T-helper 1 cell treated with Interleukin-12 subunit alpha and Interleukin-12 subunit beta and Interleukin-4 antibody, amounts not matched to agents 30 ng/mL and 1 ng/mL, for 36 hours (primary cell): ENCODE results near the gene CCDC127. TPM values are rescaled to one million over a fixed set of nuclear protein-coding genes. Genes with fewer than 3 reads are reported as not detected.

Source experiments
- intact Hi-C: fragments of 100-400 bp; cut with micrococcal nuclease; formaldehyde crosslinking; loops from one replicate; pipeline ENCODE4 v1.15.1; 2024
- total RNA-seq: library from RNA; stranded (reverse); gene quantifications from 2 replicates; pipeline ENCODE4 v1.2.3, GENCODE V29; 2022

The CCDC127 gene
- total RNA-seq, 1 donor from 2014 or later: 6.0 TPM

DNA sequence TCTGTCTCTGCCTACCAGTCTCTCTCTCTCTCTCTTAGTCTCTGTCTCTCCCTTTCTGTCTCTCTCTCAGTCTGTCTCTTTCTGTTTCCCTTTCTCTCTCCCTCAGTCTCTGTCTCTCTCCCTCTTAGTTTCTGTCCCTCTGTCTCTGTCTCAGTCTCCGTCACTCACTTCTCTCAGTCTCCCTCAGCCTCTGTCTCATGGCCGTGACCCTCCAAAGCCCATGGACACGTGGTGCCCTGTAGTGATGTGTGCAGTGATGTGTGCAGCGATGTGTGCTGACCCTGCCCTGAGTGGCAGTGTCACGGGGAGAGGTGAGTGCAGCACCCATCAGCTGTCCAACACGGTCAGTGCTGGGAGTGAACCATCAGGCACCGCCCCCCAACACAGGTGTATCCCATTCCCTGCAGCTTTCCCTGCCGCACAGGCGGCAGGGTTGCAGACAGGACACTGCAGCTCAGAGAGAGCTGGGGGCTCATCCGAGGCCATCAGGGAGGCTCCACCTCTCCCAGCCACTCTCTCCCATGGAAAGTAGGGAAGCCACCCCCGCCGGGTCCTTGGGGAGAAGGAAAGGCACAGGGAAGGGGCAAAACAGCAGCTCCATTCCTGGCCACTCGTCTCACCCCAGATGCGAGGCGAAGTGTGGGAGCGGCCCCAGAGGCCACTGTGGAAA lies 27.5 kb downstream of the CCDC127 start:
- intact Hi-C loops: no loop called here

DNA sequence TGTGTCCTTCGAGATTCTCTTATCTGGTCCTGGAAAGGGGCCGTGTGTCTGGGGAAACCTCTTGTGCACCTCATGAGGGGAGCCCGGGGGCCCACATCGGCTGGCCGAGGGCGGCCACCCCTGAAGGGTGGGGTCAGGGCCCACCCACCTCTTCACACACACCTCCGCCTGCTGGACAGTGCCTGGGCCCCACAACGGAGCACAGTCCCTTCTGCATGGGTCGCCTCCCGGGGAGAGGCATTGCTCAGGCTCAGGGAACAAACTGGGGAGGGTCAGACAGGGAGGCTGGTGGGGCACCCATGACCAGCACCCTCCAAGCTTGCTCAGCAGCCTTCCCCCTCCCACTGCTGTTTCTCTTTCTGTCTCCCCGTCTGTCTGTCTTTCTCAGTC lies 28.0 kb downstream of the CCDC127 start:
- intact Hi-C loops: no loop called here

DNA sequence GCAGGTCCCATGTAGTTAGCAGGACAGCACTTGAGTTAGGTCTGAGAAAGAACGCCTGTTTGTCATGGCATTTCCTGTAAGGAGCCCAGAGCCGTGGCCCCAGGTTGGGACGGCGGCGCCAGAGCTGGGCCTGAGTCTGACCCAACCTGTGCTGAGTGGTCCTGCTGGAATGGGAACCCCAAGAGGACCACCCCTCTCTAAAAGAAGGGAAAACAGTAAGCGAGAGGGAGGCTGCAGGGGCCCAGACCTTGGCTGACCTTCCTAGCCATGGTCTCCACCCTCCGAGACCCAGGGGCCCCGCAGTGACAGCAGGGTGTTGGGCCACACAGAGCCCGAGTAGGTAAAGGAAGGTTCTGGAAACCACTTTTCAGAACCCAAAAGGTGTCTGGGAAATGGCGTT lies 28.5 kb downstream of the CCDC127 start:
- intact Hi-C loops: no loop called here

DNA sequence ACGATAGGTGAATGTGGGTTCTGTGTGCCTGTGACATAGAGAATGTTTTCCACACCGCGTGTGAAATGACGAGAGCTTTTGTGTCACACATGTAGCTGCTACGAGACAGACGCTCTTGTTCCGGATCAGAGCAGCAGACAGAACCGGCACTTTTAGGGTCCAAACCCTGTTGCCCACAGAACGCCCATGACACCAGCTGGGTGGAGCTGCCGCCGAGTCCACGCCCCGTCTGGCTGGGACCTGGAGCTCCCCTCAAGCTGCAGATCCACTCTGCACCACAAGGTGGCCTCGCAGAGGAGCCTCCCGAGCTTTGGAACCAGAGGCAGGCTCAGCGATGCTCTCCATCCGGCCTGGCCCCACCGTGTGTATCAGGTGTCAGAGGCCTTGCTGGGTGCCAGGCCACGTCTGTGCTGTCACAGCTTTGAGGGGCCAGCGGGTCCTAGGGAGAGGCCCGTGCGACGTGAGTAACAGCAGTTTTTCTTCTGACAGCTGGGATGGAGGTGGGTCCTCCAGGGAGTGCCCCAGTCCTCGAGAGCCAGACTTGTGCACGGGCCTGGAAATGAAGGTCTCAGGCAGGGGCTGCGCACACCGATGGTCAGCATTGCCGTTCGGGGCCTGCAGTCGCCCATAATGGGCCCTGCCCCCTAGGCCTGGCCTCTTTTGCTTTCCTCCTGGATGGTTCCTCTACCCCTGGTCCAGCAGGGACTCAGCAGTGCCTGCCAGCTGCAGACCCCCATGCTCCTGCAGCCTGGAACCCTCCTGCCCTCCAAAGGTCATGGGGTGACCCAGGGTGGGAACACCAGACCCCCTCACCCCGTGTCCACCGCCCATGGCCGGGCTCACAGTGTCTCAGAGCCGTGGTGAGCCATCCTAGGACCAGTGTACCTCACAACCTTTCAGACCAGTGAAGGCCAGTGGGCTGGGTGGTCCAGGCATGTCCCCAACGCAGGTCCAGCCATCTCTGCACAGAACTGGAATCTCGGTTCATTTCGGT lies 29.2 kb downstream of the CCDC127 start:
- intact Hi-C loops: loop anchor here (1.0 kb wide), 5 partner anchors 30 to 424 kb away; partner anchors contain the start of genes CCDC127, CEP72, PDCD6 and SDHA

DNA sequence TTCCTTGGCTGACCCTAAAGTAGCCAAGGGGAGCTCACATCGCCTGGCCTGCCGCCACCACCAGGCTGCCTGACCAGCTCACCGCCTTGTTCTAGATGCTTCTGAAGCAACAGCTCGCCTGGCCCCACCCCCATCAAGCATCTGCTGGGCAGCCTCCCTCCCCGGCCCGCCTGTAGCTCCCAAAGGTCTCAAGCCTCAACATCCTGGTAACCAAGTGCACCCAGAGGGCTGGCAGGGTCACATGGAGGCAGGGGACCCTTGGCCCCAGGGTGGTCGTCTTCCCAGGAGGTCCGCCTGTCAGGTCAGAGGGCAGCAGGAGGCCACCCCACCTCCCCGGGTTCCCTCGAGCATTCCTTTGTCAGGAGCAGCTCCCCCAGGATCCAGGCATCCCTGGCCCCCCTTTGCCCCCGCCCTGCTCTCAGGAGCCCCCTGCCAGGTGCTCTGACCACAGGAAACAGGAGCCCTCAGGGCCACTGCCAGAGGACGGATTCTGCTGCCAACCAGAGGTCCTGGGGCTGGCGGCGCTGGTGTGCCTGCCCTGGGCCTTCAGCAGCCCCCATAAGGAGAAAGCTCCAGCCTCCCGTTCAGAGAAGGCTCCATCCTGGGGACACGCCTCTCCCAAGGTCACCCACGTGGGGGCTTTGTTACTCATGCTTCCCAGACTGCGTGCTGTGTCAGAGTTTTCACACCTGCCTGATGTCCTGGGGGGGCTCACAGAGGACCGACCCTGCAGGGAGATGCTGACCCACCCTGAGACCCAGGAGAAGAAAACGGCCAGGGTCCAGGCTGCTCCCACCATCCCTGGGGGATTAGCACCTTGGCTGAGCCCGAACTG lies 30.1 kb downstream of the CCDC127 start:
- intact Hi-C loops: loop anchor here (1.0 kb wide), 5 partner anchors 30 to 424 kb away; partner anchors contain the start of genes CCDC127, CEP72, PDCD6 and SDHA

DNA sequence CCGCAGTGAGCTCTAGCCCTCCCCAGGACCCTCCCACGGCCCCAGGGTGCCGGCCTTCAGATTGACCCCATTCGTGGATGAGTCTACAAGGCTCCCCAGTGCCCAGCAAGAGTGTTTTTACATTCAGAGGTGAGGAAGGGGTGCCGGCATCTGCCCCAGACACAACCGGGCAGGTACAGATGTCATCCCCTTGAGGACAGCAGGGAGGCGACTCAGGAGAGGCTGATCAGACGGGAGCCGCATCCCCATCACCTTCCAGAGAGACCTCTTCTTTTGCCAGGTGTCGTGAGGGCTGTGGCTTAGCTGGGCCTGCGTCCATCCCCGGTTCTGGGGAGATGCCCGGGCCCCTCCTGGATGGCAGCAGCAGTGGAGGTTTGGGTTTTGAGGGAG lies 30.9 kb downstream of the CCDC127 start:
- intact Hi-C loops: no loop called here

DNA sequence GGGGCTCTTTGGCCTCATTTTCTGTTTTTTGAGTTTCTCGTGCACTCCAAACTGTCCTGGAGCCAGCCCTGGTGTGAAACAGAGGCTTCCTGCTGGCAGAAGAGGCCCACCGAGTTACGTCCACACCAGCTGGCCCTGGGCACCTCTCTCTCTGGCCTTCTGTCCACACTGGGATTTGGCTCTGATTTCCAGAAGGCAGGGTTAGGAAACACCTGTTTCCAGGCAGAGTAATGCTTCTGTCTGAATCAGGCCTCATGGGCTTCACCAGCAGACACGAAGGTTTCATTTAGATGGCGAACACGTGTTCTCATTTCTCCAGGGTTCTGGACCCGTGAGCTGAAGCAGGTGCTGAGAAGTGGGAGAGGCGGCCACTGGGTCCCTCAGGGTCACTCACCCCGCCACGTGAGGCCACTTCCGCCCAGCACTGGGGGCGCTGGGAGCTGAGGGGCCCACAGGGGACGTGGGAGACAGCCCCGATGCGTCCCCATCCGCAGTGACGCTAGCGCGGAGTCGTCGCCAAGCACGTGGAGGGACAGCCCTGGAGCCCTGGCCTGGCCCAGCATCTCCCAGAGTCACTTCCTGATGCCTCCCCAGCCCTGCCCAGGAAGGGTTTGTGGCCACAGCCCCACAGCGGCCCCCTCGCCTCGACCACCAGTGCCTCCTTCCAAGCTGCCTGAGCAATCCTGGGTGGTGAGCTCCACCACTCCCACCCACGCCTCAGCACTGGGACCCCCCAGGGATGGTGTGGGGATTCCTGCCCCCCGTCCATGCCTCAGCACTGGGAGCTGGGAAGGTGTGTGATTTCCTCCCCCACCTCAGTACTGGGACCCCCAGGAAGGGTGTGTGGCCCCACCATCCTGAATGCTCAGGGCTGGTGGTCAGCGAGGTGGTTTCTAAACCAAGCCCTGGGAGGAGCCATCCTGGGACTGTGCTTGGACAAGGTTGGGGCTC lies 31.6 kb downstream of the CCDC127 start:
- intact Hi-C loops: no loop called here

DNA sequence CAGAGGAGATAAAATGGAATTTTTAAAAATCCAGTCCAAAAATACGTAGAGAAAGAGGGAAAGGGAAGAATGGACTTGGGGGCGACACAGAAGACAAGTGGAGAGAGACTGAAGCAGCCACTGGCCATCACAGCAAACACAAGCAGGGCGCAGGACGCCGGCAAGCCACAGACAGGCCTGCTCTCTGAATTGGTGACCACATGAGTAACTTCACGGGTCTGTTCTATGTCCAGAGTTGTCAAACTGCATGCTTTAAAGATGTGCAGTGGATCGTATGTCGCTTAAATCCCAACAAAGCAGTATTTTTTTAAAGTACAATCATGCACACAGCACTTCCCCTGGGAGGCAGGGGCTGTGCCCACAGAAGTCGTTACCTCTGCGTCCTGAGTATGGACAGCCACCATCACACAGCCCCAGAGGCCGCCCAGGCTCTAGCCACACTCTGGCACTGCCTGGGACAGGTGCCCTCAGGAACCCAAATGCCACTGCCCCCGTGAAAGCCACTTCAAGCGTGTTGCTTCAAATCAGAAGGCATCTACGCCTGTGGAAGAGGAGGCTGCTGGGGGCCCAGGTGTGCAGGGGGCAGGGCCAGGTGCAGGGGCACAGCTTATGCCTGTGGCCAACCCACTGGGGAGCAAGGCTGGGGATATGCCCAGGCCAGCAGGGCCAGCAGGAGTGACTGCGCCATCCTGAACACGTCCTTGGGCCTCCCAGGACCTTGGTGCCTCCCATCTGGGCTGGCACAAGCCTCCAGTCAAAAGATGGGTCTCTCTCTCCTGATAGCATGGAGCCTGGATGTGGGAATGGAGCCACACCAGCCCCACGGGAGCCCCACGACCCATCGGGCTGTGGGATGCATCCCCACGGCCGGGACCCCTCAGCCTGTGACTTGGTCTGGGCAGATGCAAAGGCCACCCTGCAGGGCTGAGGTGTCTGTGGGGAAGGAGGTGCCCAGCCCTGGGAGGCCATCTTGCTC lies 32.6 kb downstream of the CCDC127 start:
- intact Hi-C loops: no loop called here

DNA sequence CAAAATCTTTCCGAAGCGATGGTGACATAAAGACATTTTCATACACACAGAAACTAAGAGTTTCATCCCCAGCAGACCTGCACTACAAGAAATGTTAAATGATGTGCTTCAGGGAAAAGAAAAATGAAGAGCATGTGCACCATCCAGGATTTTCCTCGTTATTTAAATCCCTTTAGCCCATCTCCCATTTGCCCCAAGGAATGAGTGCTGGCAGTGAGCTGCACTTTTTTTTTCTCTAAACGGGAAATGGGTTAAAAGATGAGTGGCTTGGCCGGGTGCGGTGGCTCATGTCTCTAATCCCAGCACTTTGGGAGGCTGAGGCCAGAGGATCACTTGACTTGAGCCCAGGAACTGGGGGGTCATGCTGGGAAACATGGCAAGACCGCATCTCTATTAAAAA lies 33.5 kb downstream of the CCDC127 start:
- intact Hi-C loops: no loop called here

DNA sequence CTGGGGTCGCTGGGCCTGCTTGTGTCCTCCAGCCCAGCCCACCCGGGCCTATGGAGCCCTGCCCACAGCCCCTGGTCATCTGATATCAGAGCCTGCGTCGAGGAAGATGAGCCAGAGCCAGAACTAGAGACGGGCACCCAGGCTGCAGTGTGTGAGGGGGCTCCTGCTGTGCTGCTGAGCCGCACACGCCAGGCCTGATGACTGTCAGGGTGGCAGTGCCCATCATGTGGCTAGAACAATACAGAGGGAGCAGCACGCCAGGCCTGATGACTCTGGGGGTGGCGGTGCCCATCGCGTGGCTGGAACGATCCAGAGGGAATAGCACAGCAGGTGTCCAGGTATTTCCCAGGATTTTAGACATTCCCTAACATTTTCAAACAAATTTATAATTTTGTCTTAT lies 35.8 kb downstream of the CCDC127 start:
- intact Hi-C loops: no loop called here

DNA sequence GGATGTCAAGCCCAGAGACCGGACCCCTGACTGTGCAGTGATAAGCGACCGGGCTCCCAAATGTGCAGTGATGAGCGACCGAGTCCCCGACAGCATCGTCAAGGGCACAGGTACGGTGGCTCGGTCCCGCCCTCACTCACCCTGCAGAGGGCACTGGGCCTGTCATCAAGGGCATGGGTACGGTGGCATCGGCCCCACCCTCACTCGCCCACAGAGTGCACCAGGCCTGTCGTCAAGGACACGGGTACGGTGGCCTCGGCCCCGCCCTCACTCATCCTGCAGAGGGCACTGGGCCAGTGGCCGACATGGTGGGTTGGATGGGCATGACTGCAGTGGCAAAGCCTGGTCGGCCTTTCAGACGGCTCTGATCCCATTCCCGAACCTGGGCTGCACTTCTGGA lies 36.4 kb downstream of the CCDC127 start:
- intact Hi-C loops: no loop called here

DNA sequence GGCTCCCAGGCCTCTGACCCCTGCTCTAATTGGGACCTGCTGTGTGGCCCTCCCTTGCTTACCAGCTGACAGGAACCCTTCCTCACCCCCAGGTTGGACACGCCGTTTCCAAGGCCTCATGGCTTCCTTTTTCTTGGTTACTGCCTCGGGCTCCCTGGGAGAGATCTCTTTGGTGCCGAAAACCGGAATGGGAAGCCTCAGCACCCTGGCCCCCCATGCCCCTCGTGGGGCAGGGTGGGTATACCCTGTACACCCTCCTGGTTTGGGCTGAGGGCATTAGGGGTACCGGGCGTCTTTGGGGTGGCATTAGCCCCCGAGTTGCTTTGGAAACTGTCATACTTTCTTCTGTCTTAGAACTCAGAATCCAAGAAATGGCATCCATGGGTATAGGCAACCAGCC lies 36.8 kb downstream of the CCDC127 start:
- intact Hi-C loops: no loop called here

DNA sequence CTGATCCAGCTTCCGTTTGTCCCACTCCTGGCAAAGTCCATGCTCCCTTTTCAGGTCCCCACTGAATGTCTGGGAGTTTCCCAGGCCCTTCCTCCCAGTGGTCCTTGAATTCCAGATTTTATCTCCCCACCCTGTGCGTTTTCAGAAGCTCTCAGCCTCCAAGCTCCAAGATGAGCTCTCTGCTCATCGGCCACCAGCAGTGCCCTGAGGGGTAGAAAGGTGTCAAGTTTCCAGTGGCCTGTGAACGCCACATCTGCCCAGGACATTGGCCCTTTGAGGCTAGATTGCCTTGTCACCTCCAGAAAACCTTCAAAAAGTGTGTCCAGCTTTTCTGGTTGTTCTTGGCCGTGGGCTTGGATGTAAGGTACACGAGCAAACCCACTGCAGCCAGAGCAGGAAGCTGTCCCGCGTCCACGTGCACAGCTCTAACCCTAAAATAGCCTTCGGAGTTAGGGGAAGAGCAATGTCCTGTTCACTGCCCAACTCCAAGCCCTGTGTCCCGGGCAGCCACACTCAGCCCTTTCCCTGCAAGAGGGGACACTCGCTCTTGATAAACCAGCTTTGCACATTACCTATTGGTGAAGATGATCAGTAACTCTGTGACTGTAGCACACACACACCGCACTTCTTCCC lies 37.6 kb downstream of the CCDC127 start:
- intact Hi-C loops: no loop called here

DNA sequence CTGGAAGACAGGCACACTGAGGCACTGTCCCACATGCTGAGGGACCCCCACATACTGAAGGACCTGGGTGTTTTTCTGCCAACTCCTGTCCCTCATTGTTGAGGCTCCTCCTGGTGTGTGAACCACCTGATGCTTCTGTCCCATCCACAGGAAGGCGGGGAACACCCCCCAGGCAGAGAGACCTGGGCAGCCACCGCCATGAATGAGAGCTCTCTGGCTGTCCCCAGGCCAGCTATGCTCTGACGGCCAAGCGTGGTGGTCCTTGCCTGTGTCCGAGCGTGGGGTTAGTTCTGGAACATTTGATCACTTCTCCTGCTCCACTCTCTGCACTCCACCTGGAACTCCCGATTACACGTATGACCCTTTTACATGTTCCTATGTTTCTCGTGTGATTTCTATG lies 38.6 kb downstream of the CCDC127 start:
- intact Hi-C loops: no loop called here

DNA sequence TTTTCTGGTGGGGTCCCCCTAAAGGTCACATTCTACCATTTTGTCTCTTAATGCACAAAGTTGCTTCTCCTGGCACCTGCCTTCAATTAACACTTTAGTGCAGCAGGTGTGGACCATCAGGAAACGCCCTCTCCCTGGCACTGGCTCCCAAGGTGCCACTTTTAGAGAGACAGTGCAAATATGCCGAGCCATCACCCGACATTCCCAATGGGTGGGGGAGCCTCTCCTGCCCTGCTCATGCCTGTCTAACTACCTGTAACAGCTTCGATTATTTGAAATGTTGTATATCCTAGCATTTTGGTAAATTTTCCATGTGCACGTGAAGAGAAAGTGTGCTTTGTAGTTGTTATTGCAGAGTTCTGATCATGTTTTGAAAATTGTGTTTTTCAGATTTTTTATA lies 39.8 kb downstream of the CCDC127 start:
- intact Hi-C loops: no loop called here

DNA sequence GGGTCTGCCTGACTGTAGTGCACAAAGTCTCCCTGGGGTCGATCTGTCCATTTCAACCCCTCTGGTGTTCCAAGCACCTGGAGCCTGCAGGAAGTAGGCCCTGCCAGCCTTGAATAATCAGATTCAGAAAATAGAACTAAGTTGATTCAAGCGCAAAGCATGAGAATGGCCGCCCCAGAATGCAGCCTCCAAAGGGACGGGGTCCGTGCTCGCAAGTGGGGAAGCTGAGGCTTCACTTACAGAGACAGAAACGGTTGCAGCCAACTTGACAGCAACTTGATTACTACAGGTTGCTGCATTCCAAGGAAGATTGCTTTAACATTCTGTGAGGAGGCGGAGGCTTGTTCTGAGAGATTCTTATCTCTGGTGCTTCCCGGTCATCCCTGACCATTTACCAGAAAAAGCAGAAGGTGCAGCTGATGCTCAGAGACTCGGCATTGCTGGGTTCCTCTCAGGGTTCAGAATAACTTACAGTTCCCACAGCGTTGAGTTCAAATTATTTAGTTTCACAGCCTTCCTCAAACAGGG lies 41.6 kb downstream of the CCDC127 start:
- intact Hi-C loops: no loop called here

DNA sequence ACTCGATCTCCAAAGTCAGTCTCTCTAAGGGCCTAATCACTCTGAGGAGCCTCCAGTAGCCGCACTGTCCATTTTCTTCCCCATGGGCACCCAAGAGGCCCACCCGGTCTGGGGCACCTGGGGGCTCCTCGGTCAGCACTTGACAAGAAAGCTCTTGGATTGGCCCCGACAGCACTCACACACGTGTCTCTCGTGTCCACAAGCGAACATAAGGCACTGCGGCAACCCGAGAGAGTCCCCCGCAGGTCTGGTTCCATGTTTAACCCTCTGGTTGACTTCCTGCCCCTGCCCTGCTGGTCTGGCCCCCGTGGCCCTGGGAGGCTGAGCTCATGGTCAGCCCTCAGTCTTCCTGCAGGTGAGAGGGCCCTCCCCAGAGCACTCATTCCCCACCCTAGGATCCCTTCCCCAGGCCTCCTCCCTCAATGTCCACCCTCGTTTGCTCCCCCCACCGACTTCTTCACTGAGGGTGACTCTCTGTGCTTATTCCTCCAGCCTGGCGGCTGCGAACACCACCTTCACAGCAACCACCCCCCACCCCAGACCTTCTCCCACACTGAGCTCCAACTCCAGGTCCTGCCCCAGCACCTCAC lies 43.0 kb downstream of the CCDC127 start:
- intact Hi-C loops: no loop called here

DNA sequence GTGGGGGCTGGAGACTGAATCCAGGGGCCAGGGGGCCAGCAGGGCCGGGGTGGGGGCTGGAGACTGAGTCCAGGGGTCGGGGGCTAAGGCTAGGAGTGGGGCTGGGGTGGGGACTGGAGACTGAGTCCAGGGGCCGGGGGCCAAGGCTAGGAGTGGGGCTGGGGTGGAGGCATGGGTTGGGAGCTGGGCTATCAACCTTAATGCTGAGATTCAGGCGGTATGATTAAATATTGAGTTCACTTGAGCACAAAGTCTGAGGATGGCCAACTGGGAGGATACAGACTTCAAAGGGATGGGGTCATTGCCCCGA lies 43.7 kb downstream of the CCDC127 start:
- intact Hi-C loops: no loop called here
